Measurements from ENCODE around the gene CLK3. TPM values are rescaled to one million over a fixed set of nuclear protein-coding genes. Genes with fewer than 3 reads are reported as not detected.

The CLK3 gene
- total RNA-seq, 4 donors from 2014 or later = 96.7 to 230 (median 117) TPM

GRCh38 chr15:74585191-74585590 is 30.4 kb upstream of the CLK3 start:
- 56 to 70% methylated on average over 3 of the region's 3 CpGs for WGBS, 2 donors
- no peak for TF ChIP-seq POLR2A (IDR thresholded peaks at IDR 0.05)
- TF ChIP-seq CTCF (IDR thresholded peaks at IDR 0.05) = no peak
- H3K4me3 ChIP-seq (ENCODE audit: low read depth, poor library complexity, severe bottlenecking) = no peak overlapping the region
- intact Hi-C loops (cut with DNase I; ENCODE audit: low total_unique reads) = no loop called here
- no peak for DNase-seq (ENCODE audit: low spot score in 2 of 2)

DNA sequence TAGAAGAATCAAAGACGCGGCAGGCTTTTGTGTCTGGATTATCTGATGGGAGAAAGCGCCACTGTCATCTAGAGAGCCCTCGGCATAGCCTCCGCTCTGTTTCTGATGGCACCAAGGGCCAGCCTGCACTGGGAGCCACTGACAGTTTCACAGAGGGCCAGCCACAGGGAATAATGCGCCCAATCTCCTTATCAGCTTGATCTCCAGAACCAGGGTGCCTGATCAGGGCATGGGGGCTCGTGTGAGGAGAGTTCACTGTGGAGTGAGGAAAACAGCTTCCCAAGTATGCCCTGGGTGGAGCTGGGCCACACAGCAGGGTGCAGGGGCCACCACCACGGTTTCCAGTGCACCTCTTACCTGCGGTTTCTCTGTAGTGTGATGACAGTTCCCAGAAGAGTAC is 29.8 kb upstream of the CLK3 start:
- WGBS, 2 donors = 92 to 93% methylated on average over 9 of the region's 9 CpGs
- DNase-seq (ENCODE audit: low spot score in 2 of 2) = no peak
- intact Hi-C loops (cut with DNase I; ENCODE audit: low total_unique reads) = no loop called here
- H3K4me3 ChIP-seq (ENCODE audit: low read depth, poor library complexity, severe bottlenecking) = no peak overlapping the region
- TF ChIP-seq POLR2A (IDR thresholded peaks at IDR 0.05) (no peak), CTCF (IDR thresholded peaks at IDR 0.05) (no peak)

GRCh38 chr15:74589826-74590225 is 25.8 kb upstream of the CLK3 start:
- 88 to 94% methylated on average over 6 of the region's 6 CpGs for WGBS, 2 donors
- intact Hi-C loops (cut with DNase I; ENCODE audit: low total_unique reads) = no loop called here
- no peak for TF ChIP-seq CTCF (IDR thresholded peaks at IDR 0.05)
- no peak for DNase-seq (ENCODE audit: low spot score in 2 of 2)
- no peak overlapping the region for H3K4me3 ChIP-seq (ENCODE audit: low read depth, poor library complexity, severe bottlenecking)

DNA sequence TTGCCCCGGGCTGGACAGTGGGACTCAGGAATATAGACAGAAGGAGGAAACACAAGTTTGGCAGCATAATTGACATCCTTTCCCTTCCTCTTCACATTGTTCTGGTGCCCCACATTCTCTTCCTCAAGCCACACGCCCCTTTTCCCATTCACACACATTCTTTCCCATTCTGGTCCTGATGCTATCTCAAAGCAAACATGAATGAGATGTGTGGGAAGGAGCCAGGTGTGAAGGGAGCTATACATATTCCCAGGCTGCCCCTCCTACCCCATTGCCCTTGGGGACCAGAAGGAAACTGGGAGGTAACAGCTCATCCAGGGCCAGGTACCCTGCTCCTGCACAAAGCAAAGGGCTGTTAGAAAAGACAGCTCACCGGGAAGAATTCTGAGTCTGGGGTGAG is 23.4 kb upstream of the CLK3 start:
- H3K4me3 ChIP-seq (ENCODE audit: low read depth, poor library complexity, severe bottlenecking) = no peak overlapping the region
- DNase-seq (ENCODE audit: low spot score in 2 of 2) = no peak
- WGBS, 2 donors = 75 to 87% methylated on average over 3 of the region's 3 CpGs
- intact Hi-C loops (cut with DNase I; ENCODE audit: low total_unique reads) = no loop called here
- TF ChIP-seq POLR2A (IDR thresholded peaks at IDR 0.05) = no peak
- no peak for TF ChIP-seq CTCF (IDR thresholded peaks at IDR 0.05)

DNA sequence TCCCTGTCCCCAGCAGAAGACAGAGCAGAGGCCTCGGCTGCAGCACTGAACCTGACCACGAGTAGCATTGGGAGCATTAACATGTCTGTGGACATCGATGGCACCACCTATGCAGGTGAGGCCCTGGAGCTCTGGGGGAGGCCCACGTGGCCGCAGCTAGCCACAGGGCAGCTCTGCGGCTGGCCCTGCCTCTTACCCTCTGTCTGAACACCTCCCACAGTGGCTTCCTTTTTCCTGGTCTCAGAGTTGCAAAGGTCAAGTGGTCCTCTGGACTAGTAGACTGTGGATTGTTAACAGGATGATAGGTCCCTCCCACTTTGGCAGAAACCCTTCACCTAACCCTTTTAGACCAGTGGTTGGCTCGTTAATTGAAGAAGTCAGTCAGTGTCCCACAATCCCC is 22.5 kb upstream of the CLK3 start:
- no peak for DNase-seq (ENCODE audit: low spot score in 2 of 2)
- TF ChIP-seq POLR2A (IDR thresholded peaks at IDR 0.05) = no peak
- TF ChIP-seq CTCF (IDR thresholded peaks at IDR 0.05) = no peak
- WGBS, 2 donors = 89 to 93% methylated on average over 7 of the region's 7 CpGs
- intact Hi-C loops (cut with DNase I; ENCODE audit: low total_unique reads) = no loop called here
- H3K4me3 ChIP-seq (ENCODE audit: low read depth, poor library complexity, severe bottlenecking) = no peak overlapping the region

DNA sequence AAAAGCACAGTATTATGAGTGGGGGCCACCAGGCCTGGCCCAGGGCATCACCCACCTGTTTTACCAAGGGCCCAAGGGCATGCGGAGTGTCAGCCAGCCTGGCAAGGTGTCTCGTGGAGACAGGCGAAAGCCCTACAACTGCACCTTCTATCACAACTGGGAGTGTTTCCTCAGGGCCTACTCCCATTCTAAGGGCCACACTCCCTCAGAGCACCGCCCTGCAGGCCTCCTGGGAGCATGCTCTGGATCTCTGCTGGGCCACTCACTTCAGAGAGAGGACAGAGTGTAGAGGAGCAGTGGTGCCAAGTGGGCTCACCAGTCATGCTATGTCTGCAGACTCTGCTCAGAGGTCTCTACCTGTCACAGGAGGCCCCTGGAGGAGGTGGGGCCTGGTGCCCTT is 21.2 kb upstream of the CLK3 start:
- WGBS, 2 donors = 84 to 89% methylated on average over 3 to 4 of the region's 4 CpGs
- intact Hi-C loops (cut with DNase I; ENCODE audit: low total_unique reads) = no loop called here

More for the DNA sequence above, 21.2 kb upstream of the CLK3 start:
- TF ChIP-seq POLR2A (IDR thresholded peaks at IDR 0.05) (no peak), CTCF (IDR thresholded peaks at IDR 0.05) (no peak)
- no peak overlapping the region for H3K4me3 ChIP-seq (ENCODE audit: low read depth, poor library complexity, severe bottlenecking)
- no peak for DNase-seq (ENCODE audit: low spot score in 2 of 2)
